GM23338 (cell line): ENCODE data around the gene UIMC1. TPM values are rescaled to one million over a fixed set of nuclear protein-coding genes. Genes with fewer than 3 reads are reported as not detected.
A peak's percentile ranks its signal among the peaks of the same experiment; 100 is the strongest.

Experiments used
- ATAC-seq: fragments of 200-7000 bp; cut with Tn5 transposase; 3 replicates; pipeline ENCODE4 v1.9.1; 2020
- DNase-seq: peaks from one replicate; pipeline ENCODE4 v3.0.0-alpha.2; 2015; ENCODE audit warnings: low spot score
- H2AFZ ChIP-seq: fragments of 200-600 bp; sonication (generic); 2 replicates; pipeline ENCODE4 v1.8.0; 2016; ENCODE audit warnings: antibody characterized with exemption, mild to moderate bottlenecking, moderate library complexity
- H3F3A ChIP-seq: fragments of 200-600 bp; sonication (generic); replicated peaks from 2 replicates; pipeline ENCODE4 v1.8.0; 2017; ENCODE audit warnings: antibody characterized with exemption, mixed run types, low read depth
- H3K27ac ChIP-seq: fragments of 200-600 bp; sonication (generic); 2 replicates; pipeline ENCODE4 v1.6.1; 2016; ENCODE audit warnings: low read depth
- H3K27me3 ChIP-seq: fragments of 200-600 bp; sonication (generic); 2 replicates; pipeline ENCODE4 v1.8.0; 2016; ENCODE audit warnings: mild to moderate bottlenecking, mixed run types, moderate library complexity; ENCODE audit not compliant: insufficient read depth
- H3K36me3 ChIP-seq: fragments of 200-600 bp; sonication (generic); 2 replicates; pipeline ENCODE4 v1.8.0; 2016; ENCODE audit warnings: mild to moderate bottlenecking; ENCODE audit not compliant: insufficient read depth
- H3K4me1 ChIP-seq: fragments of 200-600 bp; sonication (generic); 2 replicates; pipeline ENCODE4 v1.8.0; 2016; ENCODE audit warnings: mild to moderate bottlenecking, moderate library complexity; ENCODE audit not compliant: insufficient read depth
- H3K4me2 ChIP-seq: fragments of 200-600 bp; sonication (generic); 2 replicates; pipeline ENCODE4 v1.7.1; 2017; ENCODE audit warnings: mixed run types
- H3K4me3 ChIP-seq: fragments of 200-600 bp; sonication (generic); 2 replicates; pipeline ENCODE4 v1.6.1; 2016; ENCODE audit warnings: mixed run types
- H3K79me2 ChIP-seq: fragments of 200-600 bp; sonication (generic); replicated peaks from 2 replicates; pipeline ENCODE4 v1.8.0; 2017; ENCODE audit warnings: mild to moderate bottlenecking; ENCODE audit not compliant: insufficient read depth
- H3K9me2 ChIP-seq: fragments of 200-600 bp; sonication (generic); 2 replicates; pipeline ENCODE4 v1.8.0; 2017; ENCODE audit not compliant: insufficient read depth
- H4K20me1 ChIP-seq: fragments of 200-600 bp; sonication (generic); replicated peaks from 2 replicates; pipeline ENCODE4 v1.8.0; 2017; ENCODE audit warnings: mild to moderate bottlenecking; ENCODE audit not compliant: insufficient read depth
- H3K27ac Mint-ChIP-seq: 2 replicates; pipeline ENCODE4 v1.8.0; 2020; ENCODE audit warnings: inconsistent platforms, mild to moderate bottlenecking, moderate library complexity, mixed read lengths
- H3K27me3 Mint-ChIP-seq: 3 replicates; pipeline ENCODE4 v1.8.0; 2022; ENCODE audit warnings: low read depth, mild to moderate bottlenecking, moderate library complexity, mixed read lengths, inconsistent platforms; ENCODE audit not compliant: insufficient read depth, poor library complexity
- H3K36me3 Mint-ChIP-seq: 3 replicates; pipeline ENCODE4 v1.8.0; 2021; ENCODE audit warnings: low read depth, mild to moderate bottlenecking, inconsistent platforms, moderate library complexity, mixed read lengths
- H3K4me1 Mint-ChIP-seq: 3 replicates; pipeline ENCODE4 v1.8.0; 2020; ENCODE audit warnings: mild to moderate bottlenecking, inconsistent platforms, mixed read lengths
- H3K4me3 Mint-ChIP-seq: 3 replicates; pipeline ENCODE4 v1.8.0; 2021; ENCODE audit warnings: moderate library complexity, mild to moderate bottlenecking, inconsistent platforms, mixed read lengths
- H3K9me3 Mint-ChIP-seq: 3 replicates; pipeline ENCODE4 v1.8.0; 2020; ENCODE audit warnings: moderate library complexity, mild to moderate bottlenecking, inconsistent platforms, mixed read lengths
- CREB1 ChIP-seq: fragments of 250-450 bp; sonication (Bioruptor Pico); IDR thresholded peaks from 2 replicates; pipeline ENCODE4 v1.5.0; 2020; ENCODE audit warnings: low read depth, mild to moderate bottlenecking, moderate library complexity
- EZH2 ChIP-seq: fragments of 200-600 bp; sonication (generic); IDR thresholded peaks from one replicate; pipeline ENCODE4 v1.8.0; 2017; ENCODE audit warnings: antibody characterized with exemption, mild to moderate bottlenecking, low read depth; ENCODE audit not compliant: unreplicated experiment
- EZH2phosphoT487 ChIP-seq: fragments of 200-600 bp; sonication (generic); IDR thresholded peaks from one replicate; pipeline ENCODE4 v1.8.1; 2018; ENCODE audit warnings: antibody characterized with exemption; ENCODE audit not compliant: unreplicated experiment
- JUNB ChIP-seq: IDR thresholded peaks from one replicate; pipeline ENCODE4 v1.6.1; 2016; ENCODE audit warnings: antibody characterized with exemption; ENCODE audit not compliant: unreplicated experiment
- polyA plus RNA-seq: library from polyadenylated mRNA; unstranded; fragments of >200 nt; fragmentation: Nextera tagmentation; extraction: Ambion mirVana; gene quantifications from 2 replicates; pipeline ENCODE4 v1.2.1, GENCODE V29; 2016
- total RNA-seq: library from RNA; depleted of rRNA; stranded (reverse); fragments of >200 nt; shearing (Covaris generic); gene quantifications from 2 replicates; pipeline ENCODE4 v1.2.3, GENCODE V29; 2014
- TF ChIP-seq, protein P1 (sequence below): fragments of 250-450 bp; sonication (Bioruptor Pico); IDR thresholded peaks from 2 replicates; pipeline ENCODE4 v1.5.0; 2020; ENCODE audit warnings: mild to moderate bottlenecking, moderate library complexity
- TF ChIP-seq, protein P2 (sequence below): IDR thresholded peaks from one replicate; pipeline ENCODE4 v1.6.1; 2018; ENCODE audit warnings: antibody characterized with exemption; ENCODE audit not compliant: unreplicated experiment

The UIMC1 gene
- total and polyA plus RNA-seq, 2 experiments from 2014 or later: 36.4 to 40.1 TPM

DNA sequence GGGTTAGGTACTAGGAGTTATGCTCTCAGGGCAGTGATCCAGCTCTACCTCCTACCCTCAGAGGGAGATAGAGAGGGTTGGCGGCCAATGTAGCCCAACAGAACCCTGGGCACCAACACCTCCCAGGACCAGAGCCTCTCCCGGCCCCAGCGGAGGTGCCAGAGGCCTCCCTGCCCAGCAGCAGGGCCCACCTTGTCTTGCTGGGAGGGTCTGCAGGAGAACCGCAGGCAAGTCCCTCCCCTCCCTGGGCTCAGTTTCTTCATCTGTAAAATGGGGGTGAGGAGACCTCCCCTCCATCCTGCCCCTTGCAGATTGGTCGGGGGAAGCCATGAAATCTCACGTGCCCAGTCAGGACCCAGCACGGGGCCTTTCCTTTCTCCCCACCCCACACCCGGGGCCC, 141.8 kb downstream of the UIMC1 start (continued):
- TF ChIP-seq, protein P1, sequence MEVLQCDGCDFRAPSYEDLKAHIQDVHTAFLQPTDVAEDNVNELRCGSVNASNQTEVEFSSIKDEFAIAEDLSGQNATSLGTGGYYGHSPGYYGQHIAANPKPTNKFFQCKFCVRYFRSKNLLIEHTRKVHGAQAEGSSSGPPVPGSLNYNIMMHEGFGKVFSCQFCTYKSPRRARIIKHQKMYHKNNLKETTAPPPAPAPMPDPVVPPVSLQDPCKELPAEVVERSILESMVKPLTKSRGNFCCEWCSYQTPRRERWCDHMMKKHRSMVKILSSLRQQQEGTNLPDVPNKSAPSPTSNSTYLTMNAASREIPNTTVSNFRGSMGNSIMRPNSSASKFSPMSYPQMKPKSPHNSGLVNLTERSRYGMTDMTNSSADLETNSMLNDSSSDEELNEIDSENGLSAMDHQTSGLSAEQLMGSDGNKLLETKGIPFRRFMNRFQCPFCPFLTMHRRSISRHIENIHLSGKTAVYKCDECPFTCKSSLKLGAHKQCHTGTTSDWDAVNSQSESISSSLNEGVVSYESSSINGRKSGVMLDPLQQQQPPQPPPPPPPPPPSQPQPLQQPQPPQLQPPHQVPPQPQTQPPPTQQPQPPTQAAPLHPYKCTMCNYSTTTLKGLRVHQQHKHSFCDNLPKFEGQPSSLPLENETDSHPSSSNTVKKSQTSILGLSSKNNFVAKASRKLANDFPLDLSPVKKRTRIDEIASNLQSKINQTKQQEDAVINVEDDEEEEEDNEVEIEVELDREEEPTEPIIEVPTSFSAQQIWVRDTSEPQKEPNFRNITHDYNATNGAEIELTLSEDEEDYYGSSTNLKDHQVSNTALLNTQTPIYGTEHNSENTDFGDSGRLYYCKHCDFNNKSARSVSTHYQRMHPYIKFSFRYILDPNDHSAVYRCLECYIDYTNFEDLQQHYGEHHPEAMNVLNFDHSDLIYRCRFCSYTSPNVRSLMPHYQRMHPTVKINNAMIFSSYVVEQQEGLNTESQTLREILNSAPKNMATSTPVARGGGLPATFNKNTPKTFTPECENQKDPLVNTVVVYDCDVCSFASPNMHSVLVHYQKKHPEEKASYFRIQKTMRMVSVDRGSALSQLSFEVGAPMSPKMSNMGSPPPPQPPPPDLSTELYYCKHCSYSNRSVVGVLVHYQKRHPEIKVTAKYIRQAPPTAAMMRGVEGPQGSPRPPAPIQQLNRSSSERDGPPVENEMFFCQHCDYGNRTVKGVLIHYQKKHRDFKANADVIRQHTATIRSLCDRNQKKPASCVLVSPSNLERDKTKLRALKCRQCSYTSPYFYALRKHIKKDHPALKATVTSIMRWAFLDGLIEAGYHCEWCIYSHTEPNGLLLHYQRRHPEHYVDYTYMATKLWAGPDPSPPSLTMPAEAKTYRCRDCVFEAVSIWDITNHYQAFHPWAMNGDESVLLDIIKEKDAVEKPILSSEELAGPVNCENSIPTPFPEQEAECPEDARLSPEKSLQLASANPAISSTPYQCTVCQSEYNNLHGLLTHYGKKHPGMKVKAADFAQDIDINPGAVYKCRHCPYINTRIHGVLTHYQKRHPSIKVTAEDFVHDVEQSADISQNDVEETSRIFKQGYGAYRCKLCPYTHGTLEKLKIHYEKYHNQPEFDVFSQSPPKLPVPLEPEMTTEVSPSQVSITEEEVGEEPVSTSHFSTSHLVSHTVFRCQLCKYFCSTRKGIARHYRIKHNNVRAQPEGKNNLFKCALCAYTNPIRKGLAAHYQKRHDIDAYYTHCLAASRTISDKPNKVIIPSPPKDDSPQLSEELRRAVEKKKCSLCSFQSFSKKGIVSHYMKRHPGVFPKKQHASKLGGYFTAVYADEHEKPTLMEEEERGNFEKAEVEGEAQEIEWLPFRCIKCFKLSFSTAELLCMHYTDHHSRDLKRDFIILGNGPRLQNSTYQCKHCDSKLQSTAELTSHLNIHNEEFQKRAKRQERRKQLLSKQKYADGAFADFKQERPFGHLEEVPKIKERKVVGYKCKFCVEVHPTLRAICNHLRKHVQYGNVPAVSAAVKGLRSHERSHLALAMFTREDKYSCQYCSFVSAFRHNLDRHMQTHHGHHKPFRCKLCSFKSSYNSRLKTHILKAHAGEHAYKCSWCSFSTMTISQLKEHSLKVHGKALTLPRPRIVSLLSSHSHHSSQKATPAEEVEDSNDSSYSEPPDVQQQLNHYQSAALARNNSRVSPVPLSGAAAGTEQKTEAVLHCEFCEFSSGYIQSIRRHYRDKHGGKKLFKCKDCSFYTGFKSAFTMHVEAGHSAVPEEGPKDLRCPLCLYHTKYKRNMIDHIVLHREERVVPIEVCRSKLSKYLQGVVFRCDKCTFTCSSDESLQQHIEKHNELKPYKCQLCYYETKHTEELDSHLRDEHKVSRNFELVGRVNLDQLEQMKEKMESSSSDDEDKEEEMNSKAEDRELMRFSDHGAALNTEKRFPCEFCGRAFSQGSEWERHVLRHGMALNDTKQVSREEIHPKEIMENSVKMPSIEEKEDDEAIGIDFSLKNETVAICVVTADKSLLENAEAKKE (CRISPR knock-in tag): no peak
- TF ChIP-seq JUNB: no peak

DNA sequence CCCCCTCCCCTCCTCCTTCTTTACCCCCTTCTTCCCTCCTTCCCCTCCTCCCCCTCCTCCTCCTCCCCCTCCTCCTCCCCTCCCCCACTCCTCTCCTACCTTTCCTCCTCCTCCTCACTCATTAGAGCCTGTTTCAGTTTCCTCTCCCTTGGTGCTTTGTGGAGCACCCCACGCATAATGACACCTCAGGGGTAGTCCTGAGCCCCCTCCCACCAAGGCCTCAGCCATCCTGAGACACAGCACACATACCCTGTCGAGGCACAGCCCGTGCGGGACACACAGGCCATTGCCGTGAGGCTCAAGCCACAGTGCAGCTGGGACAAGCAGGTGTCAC, 142.8 kb downstream of the UIMC1 start:
- Histone ChIP-seq H3F3A (no peaks in the 10 kb centered on the region), H2AFZ (no peak overlapping the region), H3K4me3 (no peak overlapping the region), H4K20me1 (no peaks in the 10 kb centered on the region), H3K9me2 (no peaks in the 10 kb centered on the region), H3K27me3 (no peaks in the 10 kb centered on the region), H3K36me3 (no peaks in the 10 kb centered on the region), H3K27ac (no peak overlapping the region), H3K4me2 (no peak overlapping the region; the same call in 1 of the 2 replicates), H3K4me1 (peaks cover 15% of the 10 kb centered on the region; the same call in 1 of the 2 replicates), H3K79me2 (no peaks in the 10 kb centered on the region)
- TF ChIP-seq, protein P2, sequence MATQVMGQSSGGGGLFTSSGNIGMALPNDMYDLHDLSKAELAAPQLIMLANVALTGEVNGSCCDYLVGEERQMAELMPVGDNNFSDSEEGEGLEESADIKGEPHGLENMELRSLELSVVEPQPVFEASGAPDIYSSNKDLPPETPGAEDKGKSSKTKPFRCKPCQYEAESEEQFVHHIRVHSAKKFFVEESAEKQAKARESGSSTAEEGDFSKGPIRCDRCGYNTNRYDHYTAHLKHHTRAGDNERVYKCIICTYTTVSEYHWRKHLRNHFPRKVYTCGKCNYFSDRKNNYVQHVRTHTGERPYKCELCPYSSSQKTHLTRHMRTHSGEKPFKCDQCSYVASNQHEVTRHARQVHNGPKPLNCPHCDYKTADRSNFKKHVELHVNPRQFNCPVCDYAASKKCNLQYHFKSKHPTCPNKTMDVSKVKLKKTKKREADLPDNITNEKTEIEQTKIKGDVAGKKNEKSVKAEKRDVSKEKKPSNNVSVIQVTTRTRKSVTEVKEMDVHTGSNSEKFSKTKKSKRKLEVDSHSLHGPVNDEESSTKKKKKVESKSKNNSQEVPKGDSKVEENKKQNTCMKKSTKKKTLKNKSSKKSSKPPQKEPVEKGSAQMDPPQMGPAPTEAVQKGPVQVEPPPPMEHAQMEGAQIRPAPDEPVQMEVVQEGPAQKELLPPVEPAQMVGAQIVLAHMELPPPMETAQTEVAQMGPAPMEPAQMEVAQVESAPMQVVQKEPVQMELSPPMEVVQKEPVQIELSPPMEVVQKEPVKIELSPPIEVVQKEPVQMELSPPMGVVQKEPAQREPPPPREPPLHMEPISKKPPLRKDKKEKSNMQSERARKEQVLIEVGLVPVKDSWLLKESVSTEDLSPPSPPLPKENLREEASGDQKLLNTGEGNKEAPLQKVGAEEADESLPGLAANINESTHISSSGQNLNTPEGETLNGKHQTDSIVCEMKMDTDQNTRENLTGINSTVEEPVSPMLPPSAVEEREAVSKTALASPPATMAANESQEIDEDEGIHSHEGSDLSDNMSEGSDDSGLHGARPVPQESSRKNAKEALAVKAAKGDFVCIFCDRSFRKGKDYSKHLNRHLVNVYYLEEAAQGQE: no peak
- TF ChIP-seq, protein P1 (CRISPR knock-in tag): no peak
- TF ChIP-seq EZH2: no peak
- no peak for TF ChIP-seq EZH2phosphoT487
- no peak for TF ChIP-seq CREB1 (CRISPR knock-in tag)
- Mint-ChIP-seq H3K4me1 (peaks cover 41% of the 10 kb centered on the region), H3K27me3 (peaks cover 15% of the 10 kb centered on the region), H3K27ac (no peak overlapping the region), H3K4me3 (peak overlapping the region; percentile 16; the same call in 1 of the 3 replicates), H3K9me3 (no peaks in the 10 kb centered on the region), H3K36me3 (no peaks in the 10 kb centered on the region)
- DNase-seq (no peak), ATAC-seq (peak; percentile 10)
